Skin epidermis (tissue), 12 donors: ENCODE results near the gene SLC29A3.
A peak's percentile ranks its signal among the peaks of the same experiment; 100 is the strongest.

Source experiments
- H3K27ac ChIP-seq, 21 experiments: fragments of 200-600 bp; sonication (generic) in 11 of 21; one replicate each; pipeline ENCODE4 v1.5.0; 2020; ENCODE audit warnings: mild to moderate bottlenecking in 3 of 21, inconsistent platforms in 2 of 21, moderate library complexity in 2 of 21
- H3K4me3 ChIP-seq, 7 experiments: fragments of 200-600 bp; sonication (generic) in 2 of 7; one replicate each; pipeline ENCODE4 v1.5.0; 2020; ENCODE audit warnings: inconsistent platforms in 2 of 7, mild to moderate bottlenecking in 2 of 7, moderate library complexity in 1 of 7

The SLC29A3 gene

GRCh38 chr10:71359364-71360046 lies 40.4 kb downstream of the SLC29A3 start:
- H3K4me3 ChIP-seq = no peak overlapping the region
- H3K27ac ChIP-seq = peak overlapping the region in 8 of 21 experiments; percentile 15 to 59 (median 38)

DNA sequence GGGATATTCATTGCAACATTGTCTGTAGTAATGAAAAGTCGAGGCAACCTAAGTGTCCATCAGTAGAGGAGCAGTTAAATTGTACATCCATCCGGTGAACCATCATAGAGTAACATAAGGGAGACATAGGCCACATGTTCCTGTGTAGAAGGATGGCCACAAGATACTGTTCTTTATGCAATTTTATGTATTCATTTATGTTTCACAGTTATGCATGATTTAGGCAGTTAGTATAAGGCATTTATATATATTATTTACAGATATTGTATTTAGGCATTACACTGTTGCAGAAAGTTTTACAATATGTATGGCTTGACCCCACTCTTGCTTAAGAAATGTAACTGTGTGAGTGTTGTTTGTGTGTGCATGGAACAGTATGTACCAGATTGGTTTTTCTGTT lies 41.7 kb downstream of the SLC29A3 start:
- Histone ChIP-seq H3K27ac (peak overlapping the region in 1 of 21 experiments; percentile 3), H3K4me3 (no peak overlapping the region)

- no peak overlapping the region for H3K27ac ChIP-seq
- H3K4me3 ChIP-seq = no peak overlapping the region
Observed at GRCh38 chr10:71361581-71361980, 42.5 kb downstream of the SLC29A3 start.

- no peak overlapping the region for H3K4me3 ChIP-seq
Observed at GRCh38 chr10:71362141-71362540, 43.1 kb downstream of the SLC29A3 start.

DNA sequence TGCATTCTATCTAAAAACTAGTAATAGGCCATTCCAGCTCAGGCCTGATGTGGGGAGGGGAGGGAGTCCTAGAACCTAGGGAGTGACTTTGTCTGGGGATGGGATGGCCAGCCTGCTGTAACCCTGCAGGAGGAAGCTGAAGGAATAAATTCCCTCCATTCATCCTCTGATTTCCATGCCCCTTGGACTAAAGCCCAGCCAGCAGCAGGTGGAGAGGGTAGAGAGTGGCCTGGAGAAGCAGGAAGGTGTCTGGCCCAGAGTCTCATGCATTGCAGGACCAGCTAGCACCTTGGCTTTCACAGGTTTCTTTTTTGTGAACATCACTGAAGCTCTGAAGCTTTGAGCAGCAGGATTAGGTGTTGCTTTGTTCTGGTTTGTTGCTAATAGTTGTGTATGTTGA lies 44.9 kb downstream of the SLC29A3 start:
- Histone ChIP-seq H3K27ac (peak overlapping the region in 4 of 21 experiments; percentile 14 to 57 (median 46)), H3K4me3 (no peak overlapping the region)

More at GRCh38 chr10:71362141-71362540, 43.1 kb downstream of the SLC29A3 start:
- no peak overlapping the region for H3K27ac ChIP-seq

DNA sequence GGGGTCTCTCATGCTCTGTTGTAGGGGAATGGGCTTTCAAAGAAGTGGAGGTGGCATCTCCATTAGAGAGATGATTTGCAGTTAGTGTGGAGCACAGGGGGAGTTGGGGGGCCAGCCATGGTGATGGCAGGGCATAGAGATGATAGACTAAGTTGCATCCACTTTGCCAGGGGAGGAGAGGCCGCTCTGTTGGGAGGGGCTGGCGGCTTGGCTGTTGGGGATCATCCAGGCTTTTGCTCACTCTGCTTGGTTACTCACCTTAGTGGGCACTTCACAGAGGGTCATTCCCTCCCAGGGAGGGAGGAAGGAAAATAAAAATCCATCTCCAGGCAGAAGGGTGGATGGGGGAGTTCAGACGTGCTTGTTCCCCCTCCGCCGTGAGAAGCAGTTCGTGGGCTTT lies 46.3 kb downstream of the SLC29A3 start:
- Histone ChIP-seq H3K27ac (peak overlapping the region in 3 of 21 experiments; percentile 14 to 57 (median 57)), H3K4me3 (no peak overlapping the region)

DNA sequence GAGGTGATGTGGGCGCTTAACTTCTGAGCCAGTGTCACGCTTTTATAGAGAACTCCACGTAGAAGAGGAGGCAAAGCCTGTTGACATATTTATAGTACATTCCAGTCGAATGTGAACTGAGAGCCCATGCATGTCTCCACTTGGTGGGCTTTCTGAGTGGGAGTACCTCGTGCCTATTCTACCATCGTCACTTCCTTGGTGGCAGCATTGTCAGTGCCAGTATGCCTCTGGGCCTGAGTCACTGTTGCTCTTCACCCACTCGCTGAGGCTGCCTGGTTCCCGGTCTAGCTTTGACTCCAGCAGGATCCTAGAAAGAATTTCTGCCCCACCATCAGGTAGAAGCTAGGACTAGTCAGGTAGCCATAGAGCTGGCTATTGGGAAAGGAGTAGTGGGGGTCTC lies 47.6 kb downstream of the SLC29A3 start:
- no peak overlapping the region for H3K4me3 ChIP-seq
- H3K27ac ChIP-seq = peak overlapping the region in 4 of 21 experiments; percentile 12 to 58 (median 26)

GRCh38 chr10:71367271-71367670 lies 48.2 kb downstream of the SLC29A3 start:
- Histone ChIP-seq H3K4me3 (no peak overlapping the region), H3K27ac (peak overlapping the region in 5 of 21 experiments; percentile 12 to 58 (median 42))

DNA sequence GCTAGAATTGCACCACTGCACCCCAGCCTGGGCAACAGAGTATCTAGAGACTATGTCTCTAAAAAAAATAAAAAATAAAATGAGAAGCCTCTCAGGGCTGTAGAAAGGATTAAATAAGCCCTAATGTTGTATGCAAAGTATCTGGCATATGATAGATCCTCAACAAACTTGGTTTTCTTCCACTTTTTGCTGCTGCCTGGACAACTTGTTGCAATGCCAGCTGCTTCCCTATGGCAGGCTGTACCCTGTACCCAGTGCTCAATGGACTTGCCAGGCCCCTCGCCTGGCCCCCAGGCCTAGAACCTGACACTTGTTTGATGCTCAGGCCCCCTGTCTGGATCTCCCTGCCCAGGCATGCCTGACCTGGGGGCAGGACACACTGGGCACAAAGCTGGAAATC lies 49.1 kb downstream of the SLC29A3 start:
- Histone ChIP-seq H3K27ac (peak overlapping the region in 2 of 21 experiments; percentile 18 to 54), H3K4me3 (no peak overlapping the region)

DNA sequence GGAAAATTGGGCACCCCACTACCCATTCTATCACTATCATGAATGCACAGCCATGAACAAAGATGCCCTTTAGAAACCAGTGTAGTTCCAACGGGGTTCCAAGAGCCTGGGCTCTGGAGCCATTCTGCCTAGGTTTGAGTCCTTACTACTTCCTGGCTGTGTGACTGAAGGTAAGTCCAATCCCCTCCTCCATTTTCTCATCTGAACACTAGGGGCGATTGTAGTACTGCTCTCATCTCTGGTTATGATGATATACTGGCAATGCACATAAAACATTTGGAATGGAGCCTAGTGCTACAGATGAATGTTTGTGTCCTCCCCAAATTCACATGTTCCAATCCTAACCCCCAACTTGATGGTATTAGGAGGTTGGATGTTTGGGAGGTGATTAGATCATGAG lies 49.6 kb downstream of the SLC29A3 start:
- no peak overlapping the region for H3K4me3 ChIP-seq

DNA sequence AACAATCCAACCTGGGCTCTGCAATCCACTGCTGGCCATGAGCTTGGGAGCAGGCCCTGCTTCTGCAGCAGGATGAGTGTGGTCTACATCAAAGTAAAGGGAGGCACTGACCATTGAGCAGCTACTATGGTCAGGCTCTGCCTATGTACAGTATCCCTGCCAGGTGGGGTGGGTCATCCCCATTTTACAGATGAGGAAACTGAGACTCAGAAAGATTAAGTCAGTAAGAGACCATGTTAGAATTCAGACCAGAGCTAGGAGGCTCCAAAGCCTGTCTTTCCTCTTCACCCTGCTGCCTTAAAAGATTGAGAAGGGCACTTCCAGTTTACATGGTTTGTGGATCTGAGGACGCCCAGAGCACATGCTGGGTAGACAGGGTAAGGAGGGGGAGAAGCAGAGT lies 50.5 kb downstream of the SLC29A3 start:
- no peak overlapping the region for H3K27ac ChIP-seq
- no peak overlapping the region for H3K4me3 ChIP-seq

More for the DNA sequence above, 49.6 kb downstream of the SLC29A3 start:
- H3K27ac ChIP-seq = no peak overlapping the region

DNA sequence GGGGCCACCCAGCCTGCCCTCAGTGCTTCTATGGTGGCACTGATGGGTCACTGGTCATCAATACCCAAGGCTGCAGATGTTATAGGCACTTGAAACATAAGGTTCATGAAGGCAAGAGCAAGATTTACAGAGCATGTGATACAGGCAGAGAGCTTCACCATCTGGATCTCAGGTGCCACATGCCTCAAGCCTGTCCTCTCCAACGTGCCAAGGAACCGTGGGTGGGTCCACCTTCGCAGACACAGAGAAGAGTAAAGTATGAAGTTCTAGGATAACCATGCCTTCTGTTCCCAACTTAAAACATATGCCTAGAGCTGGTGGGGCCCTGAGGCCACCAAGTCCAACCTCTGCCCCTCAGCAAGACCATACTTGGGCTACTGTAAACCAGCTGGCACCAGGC lies 51.0 kb downstream of the SLC29A3 start:
- Histone ChIP-seq H3K4me3 (no peak overlapping the region), H3K27ac (no peak overlapping the region)

DNA sequence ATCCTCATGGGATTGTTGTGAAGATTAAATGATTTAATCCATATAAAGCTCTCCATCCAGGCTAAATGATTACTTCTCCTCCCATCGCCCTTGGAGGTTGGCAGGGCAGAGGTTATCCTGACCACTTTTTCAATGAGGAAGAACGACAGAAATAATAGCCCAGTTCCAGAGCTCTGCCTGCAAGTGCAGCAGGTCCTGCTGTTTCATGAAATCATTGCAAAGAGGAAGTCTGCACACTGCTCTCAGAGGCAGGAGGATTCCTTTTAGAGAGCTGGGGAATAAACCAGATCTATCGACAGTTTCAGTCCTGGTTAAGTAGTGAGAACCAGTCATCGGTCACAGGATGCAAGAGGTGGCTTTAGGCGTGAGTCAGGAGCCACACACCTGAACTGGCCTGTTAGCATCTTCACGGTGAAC lies 52.7 kb downstream of the SLC29A3 start:
- no peak overlapping the region for H3K4me3 ChIP-seq
- peak overlapping the region in 7 of 21 experiments; percentile 2 to 77 (median 56) for H3K27ac ChIP-seq

DNA sequence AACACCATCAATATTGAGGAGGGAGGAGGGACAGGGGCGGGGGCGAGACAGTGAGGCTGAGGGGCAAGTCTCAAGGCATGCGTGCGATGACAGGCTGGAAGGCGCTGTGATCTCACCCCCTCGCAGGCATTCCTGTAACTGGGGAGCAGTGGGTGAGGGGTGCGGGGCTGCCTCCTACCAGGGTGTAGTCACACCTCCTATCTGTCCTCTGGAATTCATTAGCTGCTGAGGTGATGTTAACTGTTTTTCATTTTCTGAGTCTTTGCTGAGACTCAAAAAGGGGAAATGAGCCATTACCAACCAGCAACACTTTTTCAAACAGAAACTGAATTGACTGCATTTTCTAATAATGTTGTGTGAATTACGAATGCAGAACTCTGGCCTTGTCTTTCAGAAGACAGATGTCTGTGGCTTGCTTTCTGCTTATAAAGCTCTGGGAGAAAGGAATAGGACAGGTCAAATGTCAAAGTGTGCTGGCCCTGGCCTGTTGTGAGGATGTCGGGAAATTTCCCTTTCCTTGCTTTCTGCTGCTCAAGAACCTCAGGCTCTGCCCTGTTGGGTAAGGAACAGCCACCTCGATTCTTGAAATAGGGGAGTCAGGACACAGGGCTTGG lies 53.9 kb downstream of the SLC29A3 start:
- Histone ChIP-seq H3K4me3 (no peak overlapping the region), H3K27ac (peak overlapping the region in 12 of 21 experiments; percentile 2 to 77 (median 57))

DNA sequence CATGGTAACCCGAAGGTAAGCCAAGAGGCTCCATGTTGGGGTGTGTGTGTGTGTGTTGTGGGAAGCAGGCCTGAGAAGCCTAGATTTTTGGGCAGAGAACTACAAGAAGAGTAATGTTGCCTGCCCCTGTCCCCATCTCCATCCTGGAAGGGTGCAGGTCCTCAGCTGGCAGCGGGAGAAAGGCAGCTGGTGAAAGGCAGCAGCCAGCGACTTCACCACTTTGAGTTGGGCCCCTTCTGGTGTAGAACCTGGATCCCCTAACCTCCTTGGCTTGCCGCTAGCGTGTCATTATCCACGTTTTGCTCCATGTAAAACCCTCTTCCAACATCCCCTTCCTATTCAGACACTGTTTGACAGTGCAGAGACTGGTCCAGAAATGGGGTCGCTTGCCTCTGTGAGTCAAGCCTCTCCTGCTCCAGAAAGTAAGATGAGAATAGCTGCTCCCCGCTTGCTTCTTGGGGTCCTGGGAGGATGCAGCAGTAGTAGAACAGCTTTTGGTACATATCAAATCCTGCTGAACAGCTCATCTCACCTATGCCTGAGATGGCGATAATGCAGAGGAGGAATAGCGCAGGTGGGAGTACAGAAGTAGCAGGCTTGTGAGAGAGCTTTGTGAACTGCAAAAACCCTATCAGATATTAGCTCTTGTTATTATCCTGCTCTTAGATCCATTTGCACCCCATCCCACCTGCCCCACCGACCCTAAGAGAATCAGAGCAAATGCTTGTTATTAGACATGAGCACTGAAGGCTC lies 55.6 kb downstream of the SLC29A3 start:
- Histone ChIP-seq H3K27ac (peak overlapping the region in 1 of 21 experiments; percentile 9), H3K4me3 (no peak overlapping the region)

DNA sequence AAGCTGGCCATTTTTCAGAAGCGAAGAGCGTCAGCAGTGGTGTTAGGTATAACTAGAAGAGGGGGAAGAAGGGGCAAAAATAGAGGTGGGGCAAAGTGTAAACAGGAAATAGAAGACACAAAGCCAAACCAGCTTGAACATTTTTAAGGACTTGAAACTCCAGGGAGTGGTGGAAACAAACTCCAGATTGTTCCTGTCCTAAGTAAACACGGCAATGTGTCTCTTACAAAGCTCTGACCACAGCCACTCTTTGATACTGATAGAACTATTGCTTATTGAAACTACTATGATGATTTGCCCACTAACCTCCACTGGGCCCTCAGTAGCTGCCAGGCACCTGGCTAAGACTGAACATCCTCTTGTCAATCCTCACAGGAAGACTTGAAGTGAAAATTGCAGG lies 56.9 kb downstream of the SLC29A3 start:
- Histone ChIP-seq H3K4me3 (no peak overlapping the region), H3K27ac (peak overlapping the region in 6 of 21 experiments; percentile 81 to 93 (median 86))

GRCh38 chr10:71378336-71379117 lies 59.5 kb downstream of the SLC29A3 start:
- H3K27ac ChIP-seq = peak overlapping the region in 12 of 21 experiments; percentile 23 to 93 (median 74)
- no peak overlapping the region for H3K4me3 ChIP-seq

DNA sequence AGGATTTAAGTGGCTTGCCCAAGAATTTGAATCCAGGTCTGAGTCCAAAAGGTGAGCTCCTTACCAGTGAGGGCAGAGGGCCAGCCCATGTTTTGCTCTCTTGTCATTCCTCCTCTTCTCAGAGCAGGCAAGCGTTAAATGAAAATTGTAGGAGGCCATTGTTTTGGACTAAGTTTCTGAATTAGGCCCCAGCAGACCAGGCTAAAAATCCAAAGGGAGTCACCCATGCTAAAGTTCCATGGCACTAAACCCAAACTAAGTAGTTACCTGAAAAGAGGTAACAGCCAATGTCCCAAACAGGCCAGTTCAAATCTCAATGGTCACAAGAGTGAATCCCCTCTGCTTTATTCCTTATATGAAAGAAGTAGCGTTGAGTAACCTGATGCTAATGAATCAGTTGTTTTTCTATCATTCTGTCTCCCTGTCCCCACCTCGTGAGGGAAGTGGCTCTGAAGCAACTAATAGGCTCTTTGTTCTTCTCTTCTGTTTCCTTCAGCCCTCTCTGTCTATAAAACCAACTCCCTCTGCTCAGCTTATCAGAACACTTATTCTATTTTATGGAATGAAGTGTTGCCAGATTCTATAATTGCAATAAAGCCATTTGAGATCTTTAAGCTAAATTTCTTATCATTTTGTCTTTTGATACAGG lies 60.2 kb downstream of the SLC29A3 start:
- Histone ChIP-seq H3K4me3 (no peak overlapping the region), H3K27ac (peak overlapping the region in 7 of 21 experiments; percentile 23 to 93 (median 62))

GRCh38 chr10:71380841-71381240 lies 61.8 kb downstream of the SLC29A3 start:
- H3K4me3 ChIP-seq = no peak overlapping the region
- H3K27ac ChIP-seq = no peak overlapping the region
